Measurements from ENCODE around the gene MYL5.
"Not testable (repeated sequence)": the region's sequence is repeated elsewhere in the genome, so short reads cannot be mapped to it uniquely, and the experiment has no call there.

MYL5 gene

GRCh38 chr4:657834-658667 is 16.3 kb upstream of the MYL5 start:
- DNase-seq: no peak

DNA sequence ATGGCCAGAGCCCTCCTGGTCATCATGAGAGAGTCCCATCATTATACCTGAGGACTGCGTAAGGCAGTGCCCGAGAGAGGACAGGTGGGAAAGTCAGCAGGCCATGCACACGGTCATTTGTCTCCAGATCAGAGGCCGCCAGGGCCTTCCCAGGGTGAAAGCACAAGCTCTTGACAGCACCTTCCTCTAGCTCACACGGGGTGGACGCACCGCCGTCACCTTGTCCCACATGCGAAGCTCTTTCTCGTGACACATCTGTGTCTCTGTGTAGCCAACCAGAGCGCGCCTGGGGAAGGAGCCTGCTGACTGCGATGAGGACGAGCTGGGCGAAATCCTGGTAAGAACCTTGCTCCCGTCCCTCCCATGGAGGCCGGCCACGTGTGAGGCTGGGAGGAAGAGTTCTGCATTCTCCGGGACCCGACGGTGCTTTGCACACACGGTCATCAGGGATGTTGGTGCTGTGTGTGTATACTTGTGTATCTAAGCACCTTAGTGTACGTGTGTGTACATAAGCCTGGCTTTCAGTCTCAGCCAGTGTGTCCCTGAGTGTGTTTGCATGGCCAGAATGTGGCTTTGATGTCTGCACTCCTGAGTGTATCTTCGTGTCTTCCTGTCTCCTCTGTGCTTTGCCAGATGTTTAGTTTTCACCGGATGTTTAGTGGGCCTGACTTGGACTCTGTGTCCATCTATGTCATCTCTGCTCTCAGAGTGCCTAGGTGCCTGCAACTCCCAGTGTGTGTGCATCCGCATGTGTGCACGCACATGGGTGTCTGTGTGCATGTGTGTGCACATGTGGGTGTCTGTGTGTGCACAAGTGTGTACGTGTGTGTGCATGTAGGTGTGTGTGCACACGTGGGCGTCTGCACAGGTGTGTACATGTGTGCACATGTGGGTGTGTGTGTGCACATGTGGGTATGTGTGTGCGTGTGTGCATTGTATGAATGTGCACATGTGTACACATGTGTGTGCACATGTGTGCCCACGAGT is 15.4 kb upstream of the MYL5 start:
- no peak for DNase-seq

DNA sequence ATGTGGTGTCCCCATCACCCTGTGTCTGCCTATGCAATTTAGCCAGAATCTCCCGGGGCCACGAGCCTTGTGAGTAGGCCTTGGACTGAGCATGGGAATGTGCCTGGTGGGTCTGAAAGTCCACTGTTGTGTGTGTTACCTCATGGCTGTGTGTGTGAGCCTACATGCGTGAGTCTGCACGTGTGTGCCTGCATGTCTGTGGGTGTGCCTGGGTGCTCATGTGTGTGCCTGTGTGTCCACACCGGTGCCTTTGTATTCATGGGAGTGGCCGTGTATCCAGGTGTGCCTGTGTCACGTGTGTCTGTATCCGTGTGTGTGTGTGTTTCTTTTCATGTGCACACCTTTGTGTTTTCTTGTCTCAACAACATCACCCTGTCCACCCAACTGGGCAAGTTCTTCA is 14.5 kb upstream of the MYL5 start:
- no peak for DNase-seq

DNA sequence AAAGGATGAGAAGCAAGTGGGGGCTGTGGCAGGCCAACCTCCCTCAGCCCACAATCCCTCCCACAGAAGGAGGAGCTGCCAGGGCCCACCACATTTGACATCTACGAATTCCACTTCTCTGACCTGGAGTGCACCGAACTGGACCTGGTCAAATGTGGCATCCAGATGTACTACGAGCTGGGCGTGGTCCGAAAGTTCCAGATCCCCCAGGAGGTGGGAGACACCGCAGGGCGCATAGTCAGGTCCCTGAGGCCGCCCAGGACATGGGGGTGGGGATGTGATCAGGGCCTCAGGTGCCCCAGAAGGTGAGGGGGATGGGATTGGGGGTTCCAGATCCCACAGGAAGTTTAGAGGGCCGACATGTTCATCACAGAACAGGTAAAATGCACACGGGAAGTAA is 13.9 kb upstream of the MYL5 start:
- no peak for DNase-seq

DNA sequence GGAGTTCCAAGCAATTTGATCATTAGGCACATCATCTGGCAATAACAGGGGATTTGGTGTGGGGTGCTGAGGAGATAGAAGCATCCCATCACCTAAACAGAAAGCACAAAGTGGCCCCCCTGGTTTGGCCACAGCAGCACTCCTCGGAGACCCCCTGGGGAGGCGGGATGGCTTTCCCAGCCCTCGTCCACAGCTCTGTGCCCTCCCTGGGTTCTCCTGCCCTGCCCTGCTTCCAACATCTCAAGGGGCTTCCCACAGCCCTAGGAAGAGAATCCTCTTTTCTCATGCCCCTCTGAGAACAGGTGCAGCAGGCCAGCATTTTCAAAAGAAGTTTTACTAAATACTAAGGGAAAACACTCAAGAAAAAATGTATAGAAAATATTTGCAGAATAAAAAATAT is 13.1 kb upstream of the MYL5 start:
- DNase-seq: no peak

- no peak for DNase-seq
Observed at GRCh38 chr4:661881-662761, 12.2 kb upstream of the MYL5 start.

DNA sequence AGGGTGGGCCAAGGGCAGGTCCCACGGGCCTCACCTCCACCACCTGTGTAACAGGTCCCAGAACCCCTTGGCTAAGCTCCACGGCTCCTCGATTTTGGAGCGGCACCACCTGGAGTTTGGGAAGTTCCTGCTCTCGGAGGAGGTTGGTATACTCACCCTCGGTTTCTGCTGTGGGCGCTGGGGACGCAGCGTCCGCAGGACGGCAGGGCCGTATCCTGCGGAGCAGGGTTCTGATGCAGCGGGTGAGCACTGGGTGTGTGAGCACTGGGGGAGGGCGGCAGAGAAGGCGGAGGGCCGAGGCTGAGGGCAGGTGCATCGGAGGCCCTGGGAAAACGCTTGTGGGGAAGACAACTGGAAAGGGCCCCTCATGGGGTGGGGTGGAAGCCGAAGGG is 11.3 kb upstream of the MYL5 start:
- DNase-seq: no peak

DNA sequence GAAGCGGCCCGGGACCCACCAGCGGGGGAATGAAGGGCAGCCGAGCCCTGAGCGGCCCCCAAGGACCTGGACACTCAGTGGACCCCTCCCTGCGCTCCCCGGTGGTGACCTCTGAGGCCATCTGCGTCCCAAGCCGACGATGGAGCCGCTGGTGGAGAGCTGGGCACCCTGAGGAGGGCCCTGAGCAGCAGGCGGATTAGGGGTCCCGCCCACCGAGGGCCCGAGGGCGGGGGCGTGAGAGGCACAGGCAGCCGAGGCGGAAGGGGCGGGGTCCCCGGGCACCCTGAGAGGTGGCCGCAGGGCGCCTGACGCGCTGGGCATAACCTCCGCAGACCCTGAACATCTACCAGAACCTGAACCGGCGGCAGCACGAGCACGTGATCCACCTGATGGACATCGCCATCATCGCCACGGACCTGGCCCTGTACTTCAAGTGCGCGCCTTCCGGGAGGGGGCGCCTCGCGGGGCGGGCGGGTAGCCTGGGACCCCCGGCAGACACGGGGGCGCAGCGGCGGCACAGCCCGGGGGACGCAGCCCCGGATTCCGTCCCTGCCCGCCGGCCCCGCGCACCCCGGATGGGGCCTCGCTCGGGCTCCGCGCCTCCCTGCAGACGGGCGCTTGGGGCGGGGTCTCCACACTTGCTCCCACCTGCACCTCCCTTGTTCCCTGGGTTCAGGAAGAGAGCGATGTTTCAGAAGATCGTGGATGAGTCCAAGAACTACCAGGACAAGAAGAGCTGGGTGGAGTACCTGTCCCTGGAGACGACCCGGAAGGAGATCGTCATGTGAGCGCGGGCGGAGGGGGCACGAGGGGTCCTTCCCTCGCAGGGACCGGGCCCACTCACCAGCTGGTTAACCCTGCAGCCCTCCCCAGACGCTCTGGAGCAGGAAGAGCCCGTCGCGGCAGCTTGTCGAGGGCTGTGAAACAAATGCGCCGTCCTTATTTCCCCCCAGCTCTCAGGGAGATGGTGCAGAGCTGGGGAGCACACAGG is 10.6 kb upstream of the MYL5 start:
- no peak for DNase-seq

DNA sequence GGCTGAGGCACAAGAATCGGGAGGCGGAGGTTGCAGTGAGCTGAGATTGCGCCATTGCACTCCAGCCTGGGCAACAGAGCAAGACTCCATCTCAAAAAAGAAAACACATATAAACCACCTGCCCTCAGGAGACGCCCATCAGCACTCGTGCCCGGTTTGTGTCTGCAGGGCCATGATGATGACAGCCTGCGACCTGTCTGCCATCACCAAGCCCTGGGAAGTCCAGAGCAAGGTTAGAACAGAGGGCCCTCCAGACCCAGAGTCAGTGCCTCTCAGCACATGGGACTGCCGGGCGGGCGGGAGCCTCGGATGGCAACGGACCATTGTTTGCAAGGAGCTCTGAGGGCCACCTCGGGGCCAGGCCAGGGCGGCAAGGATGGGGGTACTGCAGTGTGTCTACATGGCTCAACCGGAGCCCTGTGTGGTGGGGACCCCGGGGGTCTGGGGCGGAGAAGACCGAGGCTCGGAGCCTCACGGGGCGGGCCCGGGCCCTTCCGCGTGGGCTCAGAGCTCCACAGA is 9.6 kb upstream of the MYL5 start:
- DNase-seq: no peak

GRCh38 chr4:665381-665750 is 9.0 kb upstream of the MYL5 start:
- DNase-seq: no peak

GRCh38 chr4:665751-666435 is 8.4 kb upstream of the MYL5 start:
- no peak for DNase-seq

DNA sequence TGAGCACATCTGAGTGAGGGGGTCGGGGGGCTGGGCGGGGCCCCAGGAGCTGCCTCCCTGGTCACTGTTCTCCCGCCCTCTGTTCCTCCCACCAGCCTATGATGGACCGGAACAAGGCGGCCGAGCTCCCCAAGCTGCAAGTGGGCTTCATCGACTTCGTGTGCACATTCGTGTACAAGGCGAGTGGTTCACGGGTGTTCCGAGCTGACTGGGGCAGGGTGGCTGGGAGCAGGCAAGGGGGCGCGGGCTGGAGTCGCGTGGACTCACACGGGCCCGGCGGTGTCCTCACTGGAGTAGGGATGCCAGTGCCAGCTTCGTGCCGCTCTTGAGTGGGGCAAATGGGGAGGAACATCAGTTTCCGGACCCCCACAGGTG is 7.9 kb upstream of the MYL5 start:
- no peak for DNase-seq

DNA sequence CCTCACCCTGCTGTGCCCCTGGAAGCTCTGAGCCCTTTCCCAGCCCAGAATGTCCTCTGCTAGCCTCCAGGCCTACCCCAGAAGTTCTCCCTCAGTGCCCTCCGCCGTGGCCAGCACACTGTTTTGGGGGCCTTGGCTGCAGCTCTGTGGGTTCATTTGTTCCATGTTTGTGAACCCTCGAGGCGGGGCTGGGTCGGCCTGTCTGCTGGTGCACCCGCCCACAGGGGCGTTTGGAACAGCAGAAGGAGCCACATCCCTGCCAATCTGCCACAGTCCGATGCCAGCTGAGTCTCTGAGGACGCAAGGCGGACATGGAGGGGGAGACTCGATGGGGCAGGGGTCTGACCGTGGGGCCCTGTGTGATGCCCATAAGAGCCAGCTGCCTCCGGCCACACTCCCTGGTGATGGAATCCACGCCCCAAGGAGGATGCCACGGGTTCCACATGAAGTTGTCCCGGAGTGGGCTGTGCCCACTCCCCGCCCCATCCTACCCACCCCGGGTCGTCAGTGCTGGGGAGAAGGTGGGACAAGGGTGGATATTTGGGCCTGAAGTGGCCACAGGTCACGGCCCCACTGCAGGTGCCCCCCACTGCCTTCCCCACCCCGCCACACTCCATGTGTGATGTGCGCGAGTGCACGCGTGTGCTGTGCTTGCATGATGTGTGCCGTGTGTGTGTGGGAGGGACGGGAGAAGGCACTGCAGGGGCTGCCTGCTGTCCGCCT is 7.4 kb upstream of the MYL5 start:
- DNase-seq: no peak

GRCh38 chr4:667545-667925 is 6.8 kb upstream of the MYL5 start:
- no peak for DNase-seq

- not testable (repeated sequence) for DNase-seq
Observed at GRCh38 chr4:668219-668618, 6.1 kb upstream of the MYL5 start.

GRCh38 chr4:669806-670559 is 4.4 kb upstream of the MYL5 start:
- DNase-seq: not testable (repeated sequence)

- no peak for DNase-seq
Observed at GRCh38 chr4:671769-672168, 2.6 kb upstream of the MYL5 start.

DNA sequence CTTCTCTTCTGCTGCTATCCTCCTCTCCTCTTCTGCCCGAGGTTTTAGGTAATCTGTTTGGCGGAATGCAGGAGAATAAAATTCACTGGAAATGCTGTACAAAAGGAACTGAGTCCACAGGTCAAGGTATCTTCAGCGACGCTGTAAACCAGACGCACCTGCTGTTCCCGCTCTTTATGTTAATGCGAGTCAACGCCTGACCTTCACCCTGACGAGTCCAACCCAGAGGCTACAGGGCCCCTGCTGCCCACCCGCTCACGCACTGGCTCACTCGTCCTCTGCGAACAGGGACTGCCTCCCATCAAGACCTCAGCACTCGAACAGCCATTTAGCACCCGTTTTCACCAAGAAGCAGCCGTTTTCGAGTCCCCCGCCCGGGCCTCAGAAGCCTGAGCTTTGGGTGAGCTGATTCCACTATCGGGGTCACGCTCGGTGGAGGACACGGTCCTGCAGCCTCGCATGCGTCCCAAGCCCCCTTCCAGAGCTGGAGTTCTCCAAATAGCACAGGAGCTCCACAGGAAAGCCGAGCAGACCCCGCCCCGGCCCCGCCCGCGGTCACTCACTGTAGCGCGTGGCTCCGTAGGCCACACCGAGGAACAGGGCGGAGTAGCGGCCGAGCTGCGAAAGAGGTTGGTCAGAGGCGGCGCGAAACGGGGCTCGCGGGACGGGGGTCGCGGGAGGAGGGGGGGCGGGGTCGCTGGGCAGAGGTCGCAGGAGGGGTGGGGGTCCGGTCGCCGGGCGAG is 822 bp upstream of the MYL5 start:
- DNase-seq: no peak
